Tongue (tissue), 2 donors: Measurements from ENCODE around the gene NLRP6. TPM values are rescaled to one million over a fixed set of nuclear protein-coding genes. Genes with fewer than 3 reads are reported as not detected.
A peak's percentile ranks its signal among the peaks of the same experiment; 100 is the strongest.
"Not testable (repeated sequence)": the region's sequence is repeated elsewhere in the genome, so short reads cannot be mapped to it uniquely, and the experiment has no call there.

Source experiments
- DNase-seq: peaks from one replicate; pipeline ENCODE4 v3.0.0-alpha.2; 2015
- total RNA-seq: library from RNA; depleted of rRNA; stranded (reverse); fragments of >200 nt; gene quantifications from one replicate; pipeline ENCODE4 v1.2.3, GENCODE V29; 2014

NLRP6 gene
- total RNA-seq, 1 donor from 2014 or later, result not detected

DNA sequence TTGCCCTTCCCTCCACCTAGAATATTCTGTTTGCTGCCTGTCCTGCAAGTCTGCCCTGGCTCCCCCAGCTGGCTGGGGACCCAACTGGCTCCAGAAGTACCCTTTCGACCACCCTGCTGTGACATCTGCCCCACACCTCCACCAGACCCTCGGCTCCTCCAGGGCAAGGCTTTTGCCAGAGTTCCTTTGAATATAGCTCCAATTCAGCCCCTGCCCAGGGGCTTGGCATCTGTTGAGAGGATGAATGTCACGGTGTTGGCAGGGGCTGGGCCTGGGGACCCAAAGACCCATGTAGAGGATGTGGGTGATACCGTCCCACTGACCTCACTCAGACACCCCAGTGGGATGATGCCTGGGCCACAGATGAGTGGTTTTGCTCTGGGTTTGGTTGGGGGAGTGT, 4.0 kb downstream of the NLRP6 start:
- DNase-seq, result no peak

DNA sequence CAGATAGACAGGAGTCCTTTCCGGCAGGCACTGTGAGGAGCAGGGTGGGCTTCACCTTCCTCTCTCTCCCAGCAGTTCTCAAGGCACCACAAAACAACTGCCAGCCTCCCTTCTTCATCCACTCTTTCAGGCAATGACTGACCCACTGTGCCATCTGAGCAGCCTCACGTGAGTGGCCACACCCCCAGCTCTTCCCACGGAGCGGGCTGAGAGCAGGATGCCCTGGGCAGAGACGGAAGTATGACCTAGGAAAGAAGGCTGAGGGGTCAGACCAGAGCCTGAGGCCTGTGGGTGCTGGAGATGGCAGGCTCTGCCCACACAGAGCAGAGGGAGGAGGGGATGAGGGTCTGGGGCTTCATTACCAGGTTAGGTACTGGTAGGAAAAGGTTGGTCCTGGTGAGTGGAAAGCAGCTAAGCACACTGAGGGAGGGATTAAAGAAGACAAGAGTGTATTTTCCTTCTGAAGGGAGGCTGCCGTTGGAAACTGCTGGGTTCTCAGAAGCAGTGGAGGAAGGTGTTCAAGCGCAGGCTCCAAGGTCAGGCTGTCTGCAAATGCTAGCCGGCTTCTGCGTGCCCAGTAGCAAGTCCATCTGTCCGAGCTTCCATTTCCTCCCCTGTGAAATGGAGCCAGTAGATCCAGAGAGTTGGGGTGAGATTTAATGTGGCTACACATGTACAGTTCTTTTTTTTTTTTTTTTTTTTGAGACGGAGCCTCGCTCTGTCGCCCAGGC, 4.6 kb downstream of the NLRP6 start:
- no peak for DNase-seq

DNA sequence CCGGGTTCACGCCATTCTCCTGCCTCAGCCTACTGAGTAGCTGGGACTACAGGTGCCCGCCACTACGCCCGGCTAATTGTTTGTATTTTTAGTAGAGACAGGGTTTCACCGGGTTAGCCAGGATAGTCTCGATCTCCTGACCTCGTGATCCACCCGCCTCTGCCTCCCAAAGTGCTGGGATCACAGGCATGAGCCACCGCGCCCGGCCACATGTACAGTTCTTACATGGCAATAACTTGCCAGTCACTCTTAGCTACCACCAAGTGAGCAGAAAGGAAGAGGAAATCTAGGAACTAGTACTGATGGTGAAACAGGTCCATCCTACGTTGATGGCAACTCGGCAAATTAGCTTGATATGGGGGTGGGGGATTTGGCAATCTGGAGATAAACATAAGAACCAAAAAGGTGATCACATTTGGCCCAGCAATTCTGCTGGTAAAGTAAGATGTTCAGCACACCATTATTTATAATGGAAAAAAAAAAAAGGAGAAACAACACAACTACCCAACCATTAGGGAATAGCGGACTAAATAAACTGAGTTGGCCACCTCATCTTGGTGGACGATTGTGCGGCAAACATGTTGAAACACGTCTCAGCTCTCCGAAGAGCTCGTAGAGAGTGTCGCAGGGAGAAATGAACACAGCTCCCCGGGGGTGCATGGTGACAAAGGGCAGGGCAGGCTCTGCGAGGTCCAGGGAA, 5.3 kb downstream of the NLRP6 start:
- DNase-seq, result no peak

DNA sequence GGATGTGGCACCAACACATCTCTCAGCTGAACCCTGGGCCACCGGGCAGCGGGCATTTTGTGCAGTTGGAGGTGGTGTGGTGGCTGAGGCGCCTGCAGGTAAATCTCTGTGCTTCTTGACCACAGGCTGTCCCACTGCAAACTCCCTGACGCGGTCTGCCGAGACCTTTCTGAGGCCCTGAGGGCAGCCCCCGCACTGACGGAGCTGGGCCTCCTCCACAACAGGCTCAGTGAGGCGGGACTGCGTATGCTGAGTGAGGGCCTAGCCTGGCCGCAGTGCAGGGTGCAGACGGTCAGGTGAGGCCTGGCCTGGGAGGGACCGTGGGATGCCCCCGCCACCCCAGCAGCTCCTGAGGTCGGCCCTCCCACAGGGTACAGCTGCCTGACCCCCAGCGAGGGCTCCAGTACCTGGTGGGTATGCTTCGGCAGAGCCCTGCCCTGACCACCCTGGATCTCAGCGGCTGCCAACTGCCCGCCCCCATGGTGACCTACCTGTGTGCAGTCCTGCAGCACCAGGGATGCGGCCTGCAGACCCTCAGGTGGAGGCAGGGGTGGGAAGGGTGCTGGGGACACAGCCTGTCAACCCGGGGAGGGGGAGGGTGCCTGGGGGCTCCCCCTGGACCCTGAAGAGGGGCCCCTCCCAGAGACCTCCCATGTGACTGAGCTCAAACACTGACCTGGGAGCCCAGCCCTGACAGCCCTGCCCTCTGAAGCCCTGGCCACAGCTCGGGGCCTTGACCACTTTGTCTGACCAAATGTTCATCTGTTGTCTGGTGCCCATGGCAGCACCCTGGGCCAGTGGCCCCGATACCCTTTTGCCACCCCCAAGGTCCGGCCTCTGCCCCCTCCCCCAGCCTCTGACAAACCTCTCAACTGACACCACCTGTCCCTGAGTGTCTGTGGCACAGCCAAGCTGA, 6.2 kb downstream of the NLRP6 start:
- DNase-seq, result no peak

DNA sequence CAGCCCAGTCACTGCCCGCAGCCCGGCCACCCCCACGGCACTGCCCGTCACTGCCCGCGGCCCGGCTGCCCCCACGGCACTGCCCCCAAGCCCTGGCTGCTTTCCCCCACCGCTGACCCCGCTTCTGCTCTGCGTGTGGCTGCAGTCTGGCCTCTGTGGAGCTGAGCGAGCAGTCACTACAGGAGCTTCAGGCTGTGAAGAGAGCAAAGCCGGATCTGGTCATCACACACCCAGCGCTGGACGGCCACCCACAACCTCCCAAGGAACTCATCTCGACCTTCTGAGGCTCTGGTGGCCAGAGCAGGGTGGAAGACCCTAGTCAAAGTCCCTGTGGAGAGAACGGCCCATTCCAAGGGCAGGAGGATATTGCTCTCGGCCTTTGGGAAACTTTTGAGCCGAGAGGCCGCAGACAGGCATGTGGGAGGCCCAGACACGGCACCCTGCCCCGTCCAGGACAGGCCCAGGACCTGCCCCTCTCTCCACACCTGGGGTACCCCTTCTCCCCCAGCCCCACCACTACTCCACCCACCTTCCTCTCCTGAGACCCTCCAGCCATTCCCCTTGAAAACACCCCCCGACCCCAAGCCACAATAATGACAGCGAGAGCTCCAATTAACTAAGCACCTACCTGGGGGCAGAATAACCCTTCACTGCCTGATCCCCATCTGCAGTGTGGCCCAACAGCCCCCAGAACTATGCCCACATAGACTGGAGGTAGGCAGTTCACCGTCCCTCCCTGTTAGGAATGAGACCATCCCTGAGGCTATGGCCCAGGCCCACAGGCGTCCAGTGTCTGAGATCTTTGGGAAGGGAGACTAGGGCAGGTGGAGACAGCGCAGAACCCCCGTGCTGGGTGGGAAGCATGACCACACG, 7.0 kb downstream of the NLRP6 start:
- DNase-seq, result no peak

DNA sequence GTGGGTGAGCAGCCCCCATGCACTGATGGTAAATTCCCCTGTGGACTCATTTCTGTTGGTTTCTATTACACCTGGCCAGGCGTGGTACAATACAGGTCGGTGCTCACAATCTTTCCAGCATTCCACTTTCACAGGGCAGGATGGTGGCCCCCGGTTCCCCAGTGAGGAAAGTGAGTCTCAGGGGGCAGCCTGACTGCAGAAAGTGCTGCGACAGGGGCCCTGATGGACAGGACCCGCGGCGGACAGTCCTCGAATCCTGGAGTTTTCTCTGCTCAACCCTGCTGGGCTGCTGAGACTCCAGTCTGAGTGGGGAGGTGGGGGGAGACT, 7.7 kb downstream of the NLRP6 start:
- DNase-seq, result no peak

DNA sequence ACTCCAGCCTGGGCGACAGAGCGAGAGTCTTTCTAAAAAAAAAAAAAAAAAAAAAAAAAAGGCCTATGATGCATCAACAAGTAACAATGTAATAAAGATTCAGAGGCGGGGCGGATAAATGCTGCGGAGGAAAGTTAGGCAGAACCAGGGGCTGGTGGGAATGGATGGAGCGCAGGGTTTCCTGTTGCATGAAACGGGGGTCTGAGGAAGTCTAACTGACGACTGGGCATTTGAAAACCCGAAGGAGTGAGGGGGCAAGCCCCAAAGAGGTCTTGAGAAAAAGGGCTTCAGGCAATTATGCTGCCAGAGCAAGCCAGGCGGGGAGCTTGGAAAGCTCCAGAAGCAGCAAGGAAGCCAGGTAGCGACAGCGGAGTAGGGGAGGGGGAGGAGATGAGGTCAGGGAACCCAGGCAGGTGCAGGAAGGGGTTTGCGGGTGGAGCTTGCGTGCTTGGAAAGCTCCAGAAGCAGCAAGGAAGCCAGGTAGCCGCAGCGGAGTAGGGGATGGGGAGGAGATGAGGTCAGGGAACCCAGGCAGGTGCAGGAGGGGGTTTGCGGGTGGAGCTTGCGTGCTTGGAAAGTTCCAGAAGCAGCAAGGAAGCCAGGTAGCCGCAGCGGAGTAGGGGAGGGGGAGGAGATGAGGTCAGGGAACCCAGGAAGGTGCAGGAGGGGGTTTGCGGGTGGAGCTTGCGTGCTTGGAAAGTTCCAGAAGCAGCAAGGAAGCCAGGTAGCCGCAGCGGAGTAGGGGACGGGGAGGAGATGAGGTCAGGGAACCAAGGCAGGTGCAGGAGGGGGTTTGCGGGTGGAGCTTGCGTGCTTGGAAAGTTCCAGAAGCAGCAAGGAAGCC, 9.0 kb downstream of the NLRP6 start:
- DNase-seq, result not testable (repeated sequence)

DNA sequence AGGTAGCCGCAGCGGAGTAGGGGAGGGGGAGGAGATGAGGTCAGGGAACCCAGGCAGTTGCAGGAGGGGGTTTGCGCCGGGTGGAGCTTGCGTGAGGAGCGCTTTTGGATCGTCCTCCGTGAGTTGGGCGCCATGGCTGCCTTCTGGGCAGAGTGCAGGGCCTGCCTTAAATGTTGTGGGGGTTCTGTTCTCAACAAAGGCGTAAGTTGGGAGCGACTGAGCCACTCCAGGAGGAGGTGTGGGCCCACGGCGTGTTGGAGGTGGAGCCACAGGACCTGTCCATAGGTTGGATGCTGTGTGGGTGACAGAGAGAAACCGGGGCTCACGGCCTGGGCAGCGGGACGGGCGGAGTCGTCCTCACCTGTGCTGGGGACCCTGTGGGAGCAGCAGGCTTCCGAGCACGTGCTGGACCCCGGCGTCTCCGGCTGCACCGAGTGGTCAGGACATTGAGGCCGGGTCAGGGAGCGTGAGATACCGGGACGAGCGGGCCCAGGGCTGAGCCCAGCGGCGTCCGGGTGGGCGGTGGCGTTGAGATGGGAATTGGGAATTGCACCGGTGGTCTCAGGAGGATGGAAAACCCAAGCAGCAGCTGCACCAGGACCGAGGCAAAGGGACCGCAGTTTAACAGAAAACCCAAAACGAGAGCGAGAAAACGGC, 9.7 kb downstream of the NLRP6 start:
- no peak for DNase-seq

DNA sequence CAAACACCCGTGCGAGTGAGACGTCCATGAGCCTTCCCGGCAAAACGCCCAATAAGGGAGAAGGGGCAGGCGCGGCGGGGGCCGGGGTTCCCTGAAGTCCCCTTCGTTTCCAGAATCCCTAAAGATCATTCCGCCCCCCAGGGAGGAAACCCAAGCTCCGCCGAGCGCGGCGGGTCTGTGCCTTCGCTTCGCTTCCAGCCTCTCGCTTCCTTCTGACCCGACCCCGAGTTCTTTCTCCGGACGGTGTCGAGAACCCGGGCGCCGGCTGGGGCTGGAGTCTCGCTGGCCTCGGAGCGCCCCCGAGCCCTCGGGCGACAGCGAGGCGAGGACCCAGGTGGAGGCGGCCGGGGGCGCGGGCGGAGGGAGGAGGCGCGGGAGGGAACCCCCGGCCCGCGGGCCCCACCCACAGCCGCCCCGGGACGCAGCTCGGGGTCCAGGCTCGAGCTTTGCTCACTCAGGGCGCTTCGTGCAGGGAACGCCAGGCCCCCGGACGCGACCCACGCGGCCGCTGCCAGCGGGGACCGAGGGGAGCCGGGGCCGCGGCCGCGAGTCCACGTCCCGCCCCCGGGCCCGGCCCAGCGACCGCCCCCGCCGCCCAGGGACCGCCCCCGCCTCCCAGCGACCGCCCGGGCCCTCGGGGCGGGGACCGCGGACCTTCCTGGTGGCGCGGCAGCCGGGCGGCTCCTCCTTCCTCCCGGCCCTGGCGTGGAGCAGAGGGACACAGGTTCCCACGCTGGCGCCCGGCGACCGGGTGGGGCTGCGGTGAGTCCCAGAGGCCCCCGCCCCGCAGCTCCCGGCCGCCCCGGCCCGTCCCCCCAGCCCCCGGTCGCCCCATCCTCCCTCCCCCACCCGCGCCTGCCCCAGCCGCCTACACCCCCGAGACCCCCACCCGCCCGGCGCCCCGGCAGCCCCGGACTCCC, 10.5 kb downstream of the NLRP6 start, which contains the start of gene PGGHG:
TSS of gene PGGHG (plus strand) at position 649 of the 920 bp plus-strand sequence. CDS start 691 bp downstream, outside the sequence.
- DNase-seq, result peak; percentile 54

DNA sequence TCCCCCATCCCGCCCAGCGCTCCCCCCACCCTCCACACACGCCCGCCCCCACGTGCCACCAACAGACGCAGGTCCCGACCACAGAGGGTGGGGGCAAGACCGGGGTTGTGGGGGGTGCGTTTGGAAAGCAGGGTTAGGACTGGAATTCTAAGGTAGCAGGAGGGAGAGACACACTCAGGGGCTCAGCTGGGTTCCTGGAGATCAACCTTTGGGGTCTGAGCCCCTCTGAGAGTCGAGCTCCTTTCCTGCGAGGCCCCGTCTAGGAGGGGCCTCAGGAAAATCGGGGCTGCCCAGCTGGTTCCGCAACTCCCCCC, 11.1 kb downstream of the NLRP6 start:
- no peak for DNase-seq

DNA sequence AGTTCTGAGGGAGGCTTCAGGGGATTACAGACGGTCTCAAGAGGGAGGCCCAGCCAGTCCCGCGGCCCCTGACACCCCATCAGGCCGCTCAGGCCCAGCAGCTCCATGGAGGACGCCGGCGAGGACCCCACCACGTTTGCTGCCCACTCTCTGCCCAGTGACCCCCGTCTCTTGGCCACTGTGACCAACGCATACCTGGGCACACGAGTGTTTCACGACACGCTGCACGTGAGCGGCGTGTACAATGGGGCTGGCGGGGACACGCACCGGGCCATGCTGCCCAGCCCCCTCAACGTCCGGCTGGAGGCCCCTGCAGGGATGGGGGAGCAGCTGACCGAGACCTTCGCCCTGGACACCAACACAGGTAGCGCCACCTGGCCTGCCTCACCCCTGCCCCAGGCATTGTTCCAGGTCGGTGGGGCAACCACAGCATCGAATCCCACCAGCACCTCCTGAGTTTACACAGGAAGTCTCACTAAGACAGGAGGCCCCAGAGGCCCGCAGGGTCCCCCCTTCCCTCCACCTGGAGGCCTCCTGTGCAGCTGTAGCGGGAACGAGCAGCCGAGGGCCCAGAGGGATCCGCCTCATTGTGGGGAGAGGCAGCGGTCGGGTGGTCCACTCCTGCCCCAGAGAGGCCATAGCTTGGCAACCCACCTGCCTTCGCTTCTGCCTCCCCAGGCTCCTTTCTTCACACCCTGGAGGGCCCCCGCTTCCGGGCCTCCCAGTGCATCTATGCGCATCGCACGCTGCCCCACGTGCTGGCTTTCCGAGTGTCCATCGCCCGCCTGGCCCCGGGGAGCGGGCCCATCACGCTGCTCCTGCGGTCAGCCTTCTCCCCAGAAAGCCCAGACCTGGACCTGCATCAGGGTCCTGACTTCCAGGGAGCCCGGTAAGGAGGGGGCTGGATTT, 11.8 kb downstream of the NLRP6 start:
- no peak for DNase-seq

DNA sequence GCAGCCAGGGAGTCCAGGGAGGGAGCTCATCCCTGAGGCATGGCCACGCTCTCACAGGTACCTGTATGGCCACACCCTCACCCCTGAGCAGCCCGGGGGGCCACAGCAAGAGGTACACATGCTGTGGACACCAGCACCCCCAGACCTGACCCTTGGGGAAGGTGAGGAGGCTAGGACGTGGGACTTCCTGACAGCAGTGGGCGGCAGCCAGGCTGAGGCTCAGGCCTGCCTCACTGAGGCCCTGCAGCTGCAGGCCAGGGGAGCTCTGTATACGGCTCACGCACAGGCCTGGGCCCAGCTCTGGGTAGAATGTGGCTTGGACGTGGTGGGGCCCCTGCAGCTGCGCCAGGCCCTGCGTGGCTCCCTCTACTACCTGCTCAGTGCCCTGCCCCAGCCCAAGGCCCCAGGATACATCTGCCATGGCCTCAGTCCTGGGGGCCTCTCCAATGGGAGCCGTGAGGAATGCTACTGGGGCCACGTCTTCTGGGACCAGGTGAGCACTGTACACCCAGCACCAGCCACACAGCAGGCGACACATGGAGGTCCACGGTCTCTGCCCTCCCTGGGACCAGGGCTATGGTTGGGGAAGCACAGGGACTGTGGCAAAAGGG, 12.5 kb downstream of the NLRP6 start:
- DNase-seq, result no peak

DNA sequence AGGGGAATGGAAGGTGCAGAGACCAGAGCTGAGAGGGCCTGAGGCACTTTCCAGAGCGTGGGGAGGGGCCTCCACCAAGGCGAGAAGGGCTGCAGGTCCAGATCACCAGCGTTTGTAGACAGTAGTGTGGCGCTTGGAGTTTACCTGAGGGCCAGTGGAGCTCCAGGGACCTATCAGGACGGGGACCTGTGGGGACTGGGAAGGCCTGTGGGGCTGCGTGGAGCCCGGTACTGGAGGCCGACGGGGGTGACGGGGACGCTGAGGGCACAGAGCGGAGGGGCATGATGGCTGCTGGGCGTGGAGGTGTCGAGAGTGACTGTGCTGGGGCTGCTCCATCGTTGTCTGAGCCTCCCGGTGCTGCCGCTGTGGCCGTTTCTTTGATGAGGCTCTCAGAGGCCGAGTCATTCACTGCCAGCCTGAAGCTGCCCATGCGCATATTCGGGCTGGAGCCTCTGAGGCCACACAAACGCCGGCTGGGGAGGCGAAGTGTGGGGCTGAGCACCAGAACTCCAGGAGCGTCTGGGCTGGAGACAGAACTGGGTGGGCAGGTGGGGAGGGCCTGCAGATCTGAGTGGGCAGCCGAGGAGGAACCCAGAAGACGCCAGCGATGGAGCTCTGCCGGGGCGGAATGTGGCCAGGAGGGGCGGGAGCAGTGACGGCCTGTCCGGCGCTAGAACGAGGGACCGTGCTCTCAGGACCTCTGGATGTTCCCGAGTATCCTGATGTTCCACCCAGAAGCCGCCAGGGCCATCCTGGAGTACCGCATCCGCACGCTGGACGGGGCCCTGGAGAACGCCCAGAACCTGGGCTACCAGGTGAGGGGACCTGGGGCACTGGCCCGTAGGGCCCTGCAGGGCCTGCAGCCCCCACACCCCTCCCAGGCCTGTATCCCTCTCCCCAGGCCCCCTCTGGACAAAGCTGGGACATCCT, 13.3 kb downstream of the NLRP6 start:
- DNase-seq, result no peak

DNA sequence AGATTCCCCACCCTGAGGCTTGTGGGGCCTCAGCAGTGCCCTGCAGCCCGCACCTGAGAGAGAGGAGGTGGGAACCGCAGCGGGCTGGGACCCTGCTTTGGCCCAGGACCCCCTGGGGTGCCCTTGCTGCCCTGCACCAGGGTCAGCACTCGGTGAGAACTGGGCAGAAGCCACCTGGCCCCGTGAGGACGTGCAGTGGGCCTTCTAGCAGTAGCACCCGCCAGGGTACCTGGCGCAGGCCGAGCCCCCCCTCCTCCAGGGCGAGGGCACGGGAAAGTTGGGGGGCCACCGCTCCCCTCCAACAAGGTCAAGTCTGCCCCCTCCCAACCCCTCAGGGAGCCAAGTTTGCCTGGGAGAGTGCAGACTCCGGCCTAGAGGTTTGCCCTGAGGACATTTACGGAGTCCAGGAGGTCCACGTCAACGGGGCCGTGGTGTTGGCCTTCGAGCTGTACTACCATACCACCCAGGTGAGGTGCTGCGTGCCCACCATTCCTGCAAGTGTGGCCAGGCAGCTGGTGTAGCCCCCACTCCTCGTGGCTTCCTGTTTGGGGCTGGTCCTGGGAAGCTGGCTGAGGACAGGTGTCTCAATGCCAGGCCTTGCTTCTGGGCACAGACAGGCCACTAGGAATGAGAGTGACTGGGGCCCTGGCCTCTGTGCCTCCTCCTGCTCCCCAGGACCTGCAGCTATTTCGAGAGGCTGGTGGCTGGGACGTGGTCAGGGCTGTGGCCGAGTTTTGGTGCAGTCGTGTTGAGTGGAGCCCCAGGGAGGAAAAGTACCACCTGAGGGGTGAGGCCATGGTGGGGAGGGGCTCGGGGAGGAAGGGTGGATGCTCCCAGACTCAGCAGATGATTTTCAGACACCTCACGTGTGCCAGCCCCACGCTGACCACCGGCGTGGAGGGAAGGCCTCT, 14.3 kb downstream of the NLRP6 start:
- DNase-seq, result no peak

DNA sequence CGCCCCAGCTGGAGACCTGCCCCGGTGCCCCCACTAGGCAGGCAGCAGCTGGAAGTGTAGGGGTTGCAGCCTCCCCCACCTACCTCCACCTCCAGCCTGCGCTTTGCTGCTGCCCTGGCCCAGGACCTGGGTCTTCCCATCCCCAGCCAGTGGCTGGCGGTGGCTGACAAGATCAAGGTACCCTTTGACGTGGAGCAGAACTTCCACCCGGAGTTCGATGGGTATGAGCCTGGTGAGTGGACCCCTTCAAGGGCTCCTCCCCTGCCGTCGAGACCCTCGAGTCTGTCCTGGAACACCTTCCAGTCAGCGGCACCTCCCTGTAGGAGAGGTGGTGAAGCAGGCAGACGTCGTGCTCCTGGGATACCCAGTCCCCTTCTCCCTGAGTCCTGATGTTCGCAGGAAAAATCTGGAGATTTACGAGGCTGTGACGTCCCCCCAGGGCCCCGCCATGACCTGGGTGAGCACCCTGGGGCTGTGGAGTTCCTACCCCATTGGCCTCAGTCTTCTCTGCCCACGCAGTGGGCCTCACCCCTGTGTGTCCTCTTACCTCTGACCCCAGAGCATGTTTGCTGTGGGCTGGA, 15.2 kb downstream of the NLRP6 start:
- DNase-seq, result no peak
